HepG2 (cell line): ENCODE data around the gene VPS54. TPM values are rescaled to one million over a fixed set of nuclear protein-coding genes. Genes with fewer than 3 reads are reported as not detected.

Experiments
- FOSL2 ChIP-seq: sonication (generic); formaldehyde crosslinking; IDR thresholded peaks from 2 replicates; pipeline ENCODE4 v1.4.0; 2020; ENCODE audit warnings: missing genetic modification reagents
- HES4 ChIP-seq: sonication (generic); formaldehyde crosslinking; IDR thresholded peaks from 2 replicates; pipeline ENCODE4 v1.9.0; 2021; ENCODE audit warnings: mild to moderate bottlenecking, missing genetic modification reagents, borderline replicate concordance
- JUNB ChIP-seq: sonication (generic); formaldehyde crosslinking; IDR thresholded peaks from 2 replicates; pipeline ENCODE4 v1.8.0; 2022; ENCODE audit warnings: missing genetic modification reagents, mild to moderate bottlenecking, borderline replicate concordance
- KDM2A ChIP-seq: sonication (generic); formaldehyde crosslinking; IDR thresholded peaks from 2 replicates; pipeline ENCODE4 v1.4.0; 2020; ENCODE audit warnings: low read depth, missing genetic modification reagents, borderline replicate concordance
- MED13 ChIP-seq: sonication (generic); formaldehyde crosslinking; IDR thresholded peaks from 2 replicates; pipeline ENCODE4 v1.5.0; 2020; ENCODE audit warnings: missing genetic modification reagents
- MTA1 ChIP-seq: sonication (generic); formaldehyde crosslinking; IDR thresholded peaks from 2 replicates; pipeline ENCODE4 v1.4.0; 2020; ENCODE audit warnings: missing genetic modification reagents, mild to moderate bottlenecking, borderline replicate concordance
- MXD4 ChIP-seq: IDR thresholded peaks from 2 replicates; pipeline ENCODE4 v1.6.1; 2016; ENCODE audit warnings: mild to moderate bottlenecking, missing biosample characterization, missing genetic modification reagents
- RNF2 ChIP-seq: fragments of 450-650 bp; conservative IDR thresholded peaks from 2 replicates; pipeline ENCODE4 v1.6.1; 2016; ENCODE audit warnings: low read depth
- SNAPC2 ChIP-seq: sonication (generic); formaldehyde crosslinking; IDR thresholded peaks from 2 replicates; pipeline ENCODE4 v1.8.1; 2022; ENCODE audit warnings: mild to moderate bottlenecking, missing genetic modification reagents
- SOX5 ChIP-seq: IDR thresholded peaks from 2 replicates; pipeline ENCODE4 v1.6.1; 2016; ENCODE audit warnings: borderline replicate concordance
- TBP ChIP-seq: sonication (generic); formaldehyde crosslinking; IDR thresholded peaks from 2 replicates; pipeline ENCODE4 v1.5.0; 2020; ENCODE audit warnings: missing genetic modification reagents
- THAP11 ChIP-seq: IDR thresholded peaks from 2 replicates; pipeline ENCODE4 v1.6.1; 2016; ENCODE audit warnings: missing biosample characterization, missing genetic modification reagents
- ZNF3 ChIP-seq: IDR thresholded peaks from 2 replicates; pipeline ENCODE4 v1.7.0; 2017; ENCODE audit warnings: inconsistent platforms
- ZNF501 ChIP-seq: sonication (generic); formaldehyde crosslinking; IDR thresholded peaks from 2 replicates; pipeline ENCODE4 v1.5.1; 2020; ENCODE audit warnings: mild to moderate bottlenecking, moderate library complexity, missing genetic modification reagents
- ZNF552 ChIP-seq: sonication (generic); formaldehyde crosslinking; IDR thresholded peaks from 2 replicates; pipeline ENCODE4 v1.9.0; 2022; ENCODE audit warnings: missing genetic modification reagents, mild to moderate bottlenecking, borderline replicate concordance
- ZNF792 ChIP-seq: IDR thresholded peaks from 2 replicates; pipeline ENCODE4 v1.6.1; 2016
- ZNF816 ChIP-seq: sonication (generic); formaldehyde crosslinking; IDR thresholded peaks from 2 replicates; pipeline ENCODE4 v1.8.0; 2022; ENCODE audit warnings: missing genetic modification reagents, mild to moderate bottlenecking, borderline replicate concordance
- polyA plus RNA-seq, 8 experiments: library from polyadenylated mRNA; depleted of rRNA in 3 of 8; stranded (reverse) in 7 of 8; unstranded in 1 of 8; fragments of >200 nt; fragmentation: Illumina TruSeq in 4 of 8; extraction: Trizol in 4 of 8; gene quantifications; 2 replicates each; pipeline versions ENCODE4 v1.2.1 to v1.2.3, GENCODE V29; 2011 to 2016; ENCODE audit warnings: low read depth in 4 of 8, missing spikeins in 1 of 8, mixed read lengths in 1 of 8; ENCODE audit not compliant: insufficient read depth in 1 of 8
- total RNA-seq, 5 experiments: library from RNA; depleted of rRNA; stranded (reverse); fragments of >200 nt; fragmentation: Illumina TruSeq; extraction: Trizol; gene quantifications; 2 replicates each; pipeline ENCODE4 v1.2.3, GENCODE V29; 2016; ENCODE audit warnings: low read depth in 1 of 5
- TF ChIP-seq, protein P1 (sequence below): sonication (generic); formaldehyde crosslinking; conservative IDR thresholded peaks from 2 replicates; pipeline ENCODE4 v1.4.0; 2020; ENCODE audit warnings: mild to moderate bottlenecking, missing genetic modification reagents, moderate library complexity
- TF ChIP-seq, protein P2 (sequence below): sonication (generic); IDR thresholded peaks from 2 replicates; pipeline ENCODE4 v1.6.1; 2016; ENCODE audit warnings: low read depth, borderline replicate concordance
- TF ChIP-seq, protein P3 (sequence below): IDR thresholded peaks from 2 replicates; pipeline ENCODE4 v1.6.1; 2016; ENCODE audit warnings: low read depth, control low read depth
- TF ChIP-seq, protein P4 (sequence below): sonication (generic); formaldehyde crosslinking; IDR thresholded peaks from 2 replicates; pipeline ENCODE4 v1.4.0; 2020; ENCODE audit warnings: mild to moderate bottlenecking, missing genetic modification reagents
- TF ChIP-seq, protein P5 (sequence below): sonication (generic); formaldehyde crosslinking; IDR thresholded peaks from 2 replicates; pipeline ENCODE4 v1.9.0; 2021; ENCODE audit warnings: missing genetic modification reagents, borderline replicate concordance

VPS54 gene
- total and polyA plus RNA-seq, 2 of the 13 experiments (the other 11 are each of a cell fraction or from before 2014, with no cell fraction given): 64.7 to 77.5 TPM

DNA sequence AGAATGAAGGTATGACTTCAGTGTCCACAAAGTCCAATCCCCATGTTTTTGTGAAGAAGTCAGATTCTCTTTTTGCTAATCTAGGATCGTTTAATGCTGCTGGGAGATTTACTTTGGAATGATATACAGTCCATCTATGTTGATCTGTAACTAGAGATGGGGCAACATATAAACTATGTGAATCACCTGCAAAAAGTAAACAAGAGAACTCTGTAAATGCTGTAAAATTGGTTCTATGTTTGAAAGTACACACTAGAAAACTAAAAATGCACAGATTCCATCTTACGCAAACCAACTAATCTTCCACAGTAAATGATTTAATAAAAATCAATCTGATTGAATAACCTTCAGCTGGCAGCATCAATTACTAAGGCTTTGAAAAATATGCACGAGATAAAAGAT, 37.5 kb downstream of the VPS54 start (continued):
- TF ChIP-seq, protein P1, sequence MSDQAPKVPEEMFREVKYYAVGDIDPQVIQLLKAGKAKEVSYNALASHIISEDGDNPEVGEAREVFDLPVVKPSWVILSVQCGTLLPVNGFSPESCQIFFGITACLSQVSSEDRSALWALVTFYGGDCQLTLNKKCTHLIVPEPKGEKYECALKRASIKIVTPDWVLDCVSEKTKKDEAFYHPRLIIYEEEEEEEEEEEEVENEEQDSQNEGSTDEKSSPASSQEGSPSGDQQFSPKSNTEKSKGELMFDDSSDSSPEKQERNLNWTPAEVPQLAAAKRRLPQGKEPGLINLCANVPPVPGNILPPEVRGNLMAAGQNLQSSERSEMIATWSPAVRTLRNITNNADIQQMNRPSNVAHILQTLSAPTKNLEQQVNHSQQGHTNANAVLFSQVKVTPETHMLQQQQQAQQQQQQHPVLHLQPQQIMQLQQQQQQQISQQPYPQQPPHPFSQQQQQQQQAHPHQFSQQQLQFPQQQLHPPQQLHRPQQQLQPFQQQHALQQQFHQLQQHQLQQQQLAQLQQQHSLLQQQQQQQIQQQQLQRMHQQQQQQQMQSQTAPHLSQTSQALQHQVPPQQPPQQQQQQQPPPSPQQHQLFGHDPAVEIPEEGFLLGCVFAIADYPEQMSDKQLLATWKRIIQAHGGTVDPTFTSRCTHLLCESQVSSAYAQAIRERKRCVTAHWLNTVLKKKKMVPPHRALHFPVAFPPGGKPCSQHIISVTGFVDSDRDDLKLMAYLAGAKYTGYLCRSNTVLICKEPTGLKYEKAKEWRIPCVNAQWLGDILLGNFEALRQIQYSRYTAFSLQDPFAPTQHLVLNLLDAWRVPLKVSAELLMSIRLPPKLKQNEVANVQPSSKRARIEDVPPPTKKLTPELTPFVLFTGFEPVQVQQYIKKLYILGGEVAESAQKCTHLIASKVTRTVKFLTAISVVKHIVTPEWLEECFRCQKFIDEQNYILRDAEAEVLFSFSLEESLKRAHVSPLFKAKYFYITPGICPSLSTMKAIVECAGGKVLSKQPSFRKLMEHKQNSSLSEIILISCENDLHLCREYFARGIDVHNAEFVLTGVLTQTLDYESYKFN (CRISPR knock-in tag): peak; percentile 79
- TF ChIP-seq MTA1 (CRISPR knock-in tag): no peak
- TF ChIP-seq TBP (CRISPR knock-in tag): no peak
- TF ChIP-seq, protein P2, sequence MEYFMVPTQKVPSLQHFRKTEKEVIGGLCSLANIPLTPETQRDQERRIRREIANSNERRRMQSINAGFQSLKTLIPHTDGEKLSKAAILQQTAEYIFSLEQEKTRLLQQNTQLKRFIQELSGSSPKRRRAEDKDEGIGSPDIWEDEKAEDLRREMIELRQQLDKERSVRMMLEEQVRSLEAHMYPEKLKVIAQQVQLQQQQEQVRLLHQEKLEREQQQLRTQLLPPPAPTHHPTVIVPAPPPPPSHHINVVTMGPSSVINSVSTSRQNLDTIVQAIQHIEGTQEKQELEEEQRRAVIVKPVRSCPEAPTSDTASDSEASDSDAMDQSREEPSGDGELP: peak; percentile 77
- TF ChIP-seq, protein P3, sequence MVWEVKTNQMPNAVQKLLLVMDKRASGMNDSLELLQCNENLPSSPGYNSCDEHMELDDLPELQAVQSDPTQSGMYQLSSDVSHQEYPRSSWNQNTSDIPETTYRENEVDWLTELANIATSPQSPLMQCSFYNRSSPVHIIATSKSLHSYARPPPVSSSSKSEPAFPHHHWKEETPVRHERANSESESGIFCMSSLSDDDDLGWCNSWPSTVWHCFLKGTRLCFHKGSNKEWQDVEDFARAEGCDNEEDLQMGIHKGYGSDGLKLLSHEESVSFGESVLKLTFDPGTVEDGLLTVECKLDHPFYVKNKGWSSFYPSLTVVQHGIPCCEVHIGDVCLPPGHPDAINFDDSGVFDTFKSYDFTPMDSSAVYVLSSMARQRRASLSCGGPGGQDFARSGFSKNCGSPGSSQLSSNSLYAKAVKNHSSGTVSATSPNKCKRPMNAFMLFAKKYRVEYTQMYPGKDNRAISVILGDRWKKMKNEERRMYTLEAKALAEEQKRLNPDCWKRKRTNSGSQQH (CRISPR knock-in tag): no peak
- TF ChIP-seq HES4: no peak
- peak; percentile 64; the same call in 1 of the 2 replicates for TF ChIP-seq FOSL2 (CRISPR knock-in tag)
- no peak for TF ChIP-seq ZNF792 (CRISPR knock-in tag)
- no peak for TF ChIP-seq ZNF3 (CRISPR knock-in tag)
- TF ChIP-seq THAP11: 0 out of 2 replicates have a peak, but pooled peaks have one; percentile 43
- TF ChIP-seq MXD4 (CRISPR knock-in tag): no peak
- 0 out of 2 replicates have a peak, but pooled peaks have one; percentile 6 for TF ChIP-seq MED13 (CRISPR knock-in tag)
- TF ChIP-seq, protein P4, sequence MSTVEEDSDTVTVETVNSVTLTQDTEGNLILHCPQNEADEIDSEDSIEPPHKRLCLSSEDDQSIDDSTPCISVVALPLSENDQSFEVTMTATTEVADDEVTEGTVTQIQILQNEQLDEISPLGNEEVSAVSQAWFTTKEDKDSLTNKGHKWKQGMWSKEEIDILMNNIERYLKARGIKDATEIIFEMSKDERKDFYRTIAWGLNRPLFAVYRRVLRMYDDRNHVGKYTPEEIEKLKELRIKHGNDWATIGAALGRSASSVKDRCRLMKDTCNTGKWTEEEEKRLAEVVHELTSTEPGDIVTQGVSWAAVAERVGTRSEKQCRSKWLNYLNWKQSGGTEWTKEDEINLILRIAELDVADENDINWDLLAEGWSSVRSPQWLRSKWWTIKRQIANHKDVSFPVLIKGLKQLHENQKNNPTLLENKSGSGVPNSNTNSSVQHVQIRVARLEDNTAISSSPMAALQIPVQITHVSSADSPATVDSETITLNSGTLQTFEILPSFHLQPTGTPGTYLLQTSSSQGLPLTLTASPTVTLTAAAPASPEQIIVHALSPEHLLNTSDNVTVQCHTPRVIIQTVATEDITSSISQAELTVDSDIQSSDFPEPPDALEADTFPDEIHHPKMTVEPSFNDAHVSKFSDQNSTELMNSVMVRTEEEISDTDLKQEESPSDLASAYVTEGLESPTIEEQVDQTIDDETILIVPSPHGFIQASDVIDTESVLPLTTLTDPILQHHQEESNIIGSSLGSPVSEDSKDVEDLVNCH (CRISPR knock-in tag): no peak
- 0 out of 2 replicates have a peak, but pooled peaks have one; percentile 19 for TF ChIP-seq ZNF816 (CRISPR knock-in tag)
- TF ChIP-seq SOX5 (CRISPR knock-in tag): peak; percentile 71
- 0 out of 2 replicates have a peak, but pooled peaks have one; percentile 41 for TF ChIP-seq SNAPC2 (CRISPR knock-in tag)
- no peak for TF ChIP-seq ZNF501 (CRISPR knock-in tag)
- no peak for TF ChIP-seq RNF2
- TF ChIP-seq JUNB: no peak
- no peak for TF ChIP-seq ZNF552 (CRISPR knock-in tag)
- TF ChIP-seq KDM2A (CRISPR knock-in tag): no peak
- TF ChIP-seq, protein P5, sequence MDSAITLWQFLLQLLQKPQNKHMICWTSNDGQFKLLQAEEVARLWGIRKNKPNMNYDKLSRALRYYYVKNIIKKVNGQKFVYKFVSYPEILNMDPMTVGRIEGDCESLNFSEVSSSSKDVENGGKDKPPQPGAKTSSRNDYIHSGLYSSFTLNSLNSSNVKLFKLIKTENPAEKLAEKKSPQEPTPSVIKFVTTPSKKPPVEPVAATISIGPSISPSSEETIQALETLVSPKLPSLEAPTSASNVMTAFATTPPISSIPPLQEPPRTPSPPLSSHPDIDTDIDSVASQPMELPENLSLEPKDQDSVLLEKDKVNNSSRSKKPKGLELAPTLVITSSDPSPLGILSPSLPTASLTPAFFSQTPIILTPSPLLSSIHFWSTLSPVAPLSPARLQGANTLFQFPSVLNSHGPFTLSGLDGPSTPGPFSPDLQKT: no peak
